Naive thymus-derived CD4-positive, alpha-beta T cell (primary cell): ENCODE data around the gene MOCOS. TPM values are rescaled to one million over a fixed set of nuclear protein-coding genes. Genes with fewer than 3 reads are reported as not detected.

ENCODE experiments used
- ATAC-seq: fragments of 150-1000 bp; cut with Tn5 transposase; 2 replicates; pipeline ENCODE4 v1.10.0; 2021; ENCODE audit warnings: mild to moderate bottlenecking, moderate library complexity
- CTCF ChIA-PET: fragments of 350-600 bp; sonication (Branson Sonifier 250); formaldehyde crosslinking; loops from one replicate; lab custom pipeline; 2021; ENCODE audit warnings: antibody characterized with exemption; lab: Charles Lee
- POLR2A ChIA-PET: fragments of 350-600 bp; sonication (Branson Sonifier 250); formaldehyde crosslinking; loops from one replicate; lab custom pipeline; 2021; ENCODE audit warnings: antibody characterized with exemption, inconsistent platforms; lab: Charles Lee
- DNase-seq, 9 donors: peaks; one replicate each; pipeline versions ENCODE4 v3.0.0 to v3.0.0-alpha.2; 2020 to 2022; ENCODE audit warnings: mixed read lengths in 1 of 9
- H3K27ac ChIP-seq: one replicate; pipeline ENCODE4 v1.7.0; 2013; ENCODE audit warnings: mild to moderate bottlenecking, low read depth, low read length, moderate library complexity
- H3K27me3 ChIP-seq, 2 donors: one replicate each; pipeline ENCODE4 v1.7.0; 2013; ENCODE audit warnings: low read length in 2 of 2, mild to moderate bottlenecking in 2 of 2, moderate library complexity in 2 of 2; ENCODE audit not compliant: control insufficient read depth in 2 of 2, insufficient read depth in 2 of 2
- H3K36me3 ChIP-seq, 3 experiments: 1 replicate in 2 of 3; 2 replicates in 1 of 3; pipeline ENCODE4 v1.7.0; 2013; ENCODE audit warnings: low read length in 3 of 3, mild to moderate bottlenecking in 3 of 3, moderate library complexity in 1 of 3; ENCODE audit not compliant: insufficient read depth in 3 of 3, control insufficient read depth in 2 of 3
- H3K4me1 ChIP-seq, 2 donors: one replicate each; pipeline ENCODE4 v1.7.0; 2013; ENCODE audit warnings: low read length in 2 of 2, mild to moderate bottlenecking in 2 of 2, moderate library complexity in 1 of 2; ENCODE audit not compliant: control insufficient read depth in 2 of 2, insufficient read depth in 2 of 2
- H3K4me3 ChIP-seq: 2 replicates; pipeline ENCODE4 v1.7.0; 2013; ENCODE audit warnings: mild to moderate bottlenecking, low read length
- H3K9me3 ChIP-seq, 3 experiments: 1 replicate in 2 of 3; 2 replicates in 1 of 3; pipeline ENCODE4 v1.7.0; 2013; ENCODE audit warnings: low read length in 3 of 3; ENCODE audit not compliant: control insufficient read depth in 2 of 3
- H3K27ac Mint-ChIP-seq, 9 donors: one replicate each; pipeline ENCODE4 v1.8.0; 2020 to 2022; ENCODE audit warnings: mixed read lengths in 9 of 9, mild to moderate bottlenecking in 8 of 9, moderate library complexity in 5 of 9, inconsistent platforms in 2 of 9
- H3K27me3 Mint-ChIP-seq, 5 donors: one replicate each; pipeline ENCODE4 v1.8.0; 2021 to 2022; ENCODE audit warnings: mixed read lengths in 5 of 5, mild to moderate bottlenecking in 1 of 5
- H3K36me3 Mint-ChIP-seq, 5 donors: one replicate each; pipeline ENCODE4 v1.8.0; 2020 to 2022; ENCODE audit warnings: mixed read lengths in 5 of 5, mild to moderate bottlenecking in 3 of 5, inconsistent platforms in 1 of 5
- H3K4me1 Mint-ChIP-seq, 7 donors: one replicate each; pipeline ENCODE4 v1.8.0; 2020 to 2022; ENCODE audit warnings: mixed read lengths in 7 of 7, mild to moderate bottlenecking in 3 of 7, inconsistent platforms in 1 of 7
- H3K4me3 Mint-ChIP-seq, 10 donors: one replicate each; pipeline ENCODE4 v1.8.0; 2020 to 2022; ENCODE audit warnings: mild to moderate bottlenecking in 10 of 10, mixed read lengths in 10 of 10, moderate library complexity in 6 of 10, inconsistent platforms in 2 of 10
- H3K9me3 Mint-ChIP-seq, 11 donors: one replicate each; pipeline ENCODE4 v1.8.0; 2020 to 2022; ENCODE audit warnings: mixed read lengths in 11 of 11, mild to moderate bottlenecking in 4 of 11, inconsistent platforms in 1 of 11, moderate library complexity in 1 of 11
- intact Hi-C, 2 donors: fragments of 100-400 bp; cut with micrococcal nuclease; formaldehyde crosslinking; loops; one replicate each; pipeline ENCODE4 v1.15.1; 2023
- polyA plus RNA-seq, 2 donors: library from polyadenylated mRNA; unstranded; fragments of 300-500 nt; fragmentation: Illumina TruSeq; gene quantifications; one replicate each; pipeline ENCODE4 v1.2.3, GENCODE V29; 2021
- total RNA-seq, 6 experiments: library from RNA in 5 of 6; stranded (reverse) in 5 of 6; gene quantifications; 1 replicate in 5 of 6; 2 replicates in 1 of 6; pipeline ENCODE4 v1.2.3 and lab custom pipeline; 2021 to 2026

The MOCOS gene
- total and polyA plus RNA-seq, 7 experiments from 2014 or later, result 0.05 TPM; not detected in 6

GRCh38 chr18:36315736-36316135 lies 128.4 kb downstream of the MOCOS start:
- H3K27me3 ChIP-seq, result no peaks in the 10 kb centered on the region
- ChIA-PET POLR2A (no interaction called here), CTCF (no interaction called here)
- H3K27ac Mint-ChIP-seq, result no peak overlapping the region
- H3K36me3 Mint-ChIP-seq, result peaks cover 0 to 7% (median 0%) of the 10 kb centered on the region in 5 donors
- H3K27ac ChIP-seq, result no peak overlapping the region
- H3K4me3 Mint-ChIP-seq, result no peak overlapping the region
- ATAC-seq, result no peak
- no peaks in the 10 kb centered on the region for H3K9me3 ChIP-seq
- H3K4me1 ChIP-seq, result no peaks in the 10 kb centered on the region
- intact Hi-C loops, result no loop called here
- no peaks in the 10 kb centered on the region for H3K4me1 Mint-ChIP-seq
- H3K27me3 Mint-ChIP-seq, result peaks cover 13 to 29% (median 23%) of the 10 kb centered on the region in 5 donors
- H3K4me3 ChIP-seq, result no peak overlapping the region
- H3K9me3 Mint-ChIP-seq, result peaks cover 0 to 23% (median 16%) of the 10 kb centered on the region in 11 donors
- no peak for DNase-seq
- H3K36me3 ChIP-seq, result no peaks in the 10 kb centered on the region

DNA sequence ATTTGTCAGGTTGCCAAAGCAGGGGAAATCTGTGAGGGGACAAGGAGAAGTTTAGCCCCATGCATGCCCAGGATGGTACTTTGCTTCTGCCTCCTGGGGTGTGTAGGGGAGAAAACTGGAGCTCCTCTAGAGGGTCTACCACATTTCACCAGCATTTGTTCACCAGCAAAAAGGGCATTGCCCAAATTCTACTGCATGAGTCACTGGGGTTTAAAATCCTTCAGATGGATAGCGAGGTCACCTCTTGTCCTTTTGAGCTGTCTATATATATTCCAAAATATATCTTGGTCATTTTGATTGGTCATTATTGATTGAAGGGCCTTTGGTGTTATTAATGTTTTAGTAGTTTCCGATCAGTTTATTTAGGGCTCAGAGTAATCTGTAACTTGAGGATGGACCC lies 128.9 kb downstream of the MOCOS start:
- H3K27ac Mint-ChIP-seq, result no peak overlapping the region
- H3K4me3 Mint-ChIP-seq, result no peak overlapping the region
- H3K36me3 Mint-ChIP-seq, result peaks cover 0 to 7% (median 0%) of the 10 kb centered on the region in 5 donors
- DNase-seq, result no peak
- Histone ChIP-seq H3K9me3 (no peaks in the 10 kb centered on the region), H3K27me3 (no peaks in the 10 kb centered on the region), H3K4me1 (no peaks in the 10 kb centered on the region), H3K36me3 (no peaks in the 10 kb centered on the region), H3K4me3 (no peak overlapping the region), H3K27ac (no peak overlapping the region)
- ChIA-PET CTCF (no interaction called here), POLR2A (no interaction called here)
- H3K9me3 Mint-ChIP-seq, result peaks cover 0 to 23% (median 16%) of the 10 kb centered on the region in 11 donors
- intact Hi-C loops, result no loop called here
- no peak for ATAC-seq
- no peaks in the 10 kb centered on the region for H3K4me1 Mint-ChIP-seq
- peaks cover 11 to 31% (median 24%) of the 10 kb centered on the region in 5 donors for H3K27me3 Mint-ChIP-seq

Other genes starting within 250 kb of the MOCOS start
- gene RPRD1A, start 119.9 kb upstream of the MOCOS start, total RNA-seq, result 10 to 100 TPM; 22.6 to 51.3 (median 28.7) TPM
- gene RPRD1A, start 119.9 kb upstream of the MOCOS start, polyA plus RNA-seq, result 10 to 100 TPM; 11.8 to 12.1 TPM
- 10 to 100 TPM; 12.1 to 25.2 (median 16.6) TPM for gene SLC39A6, start 58.2 kb upstream of the MOCOS start, total RNA-seq
- gene SLC39A6, start 58.2 kb upstream of the MOCOS start, polyA plus RNA-seq, result 10 to 100 TPM; 20.2 to 27.8 TPM
- 100 to 1,000 TPM in 4 of 5 experiments, 10 to 100 TPM in 1; 79.3 to 177 (median 150) TPM for gene ELP2, start 57.6 kb upstream of the MOCOS start, total RNA-seq
- gene ELP2, start 57.6 kb upstream of the MOCOS start, polyA plus RNA-seq, result 10 to 100 TPM; 77.4 to 93.9 TPM
- gene FHOD3, start 110.2 kb downstream of the MOCOS start, total RNA-seq, result not detected
- gene FHOD3, start 110.2 kb downstream of the MOCOS start, polyA plus RNA-seq, result not detected